Mammary epithelial cell (primary cell): ENCODE data around the gene PRMT7.

Experiments used
- CTCF ChIP-seq, 2 donors: IDR thresholded peaks in 1 of 2; conservative IDR thresholded peaks in 1 of 2; 2 replicates each; pipeline ENCODE4 v1.5.1; 2011 to 2012; ENCODE audit warnings: inconsistent platforms in 2 of 2, low read length in 2 of 2, mild to moderate bottlenecking in 2 of 2, control low read depth in 1 of 2, low read depth in 1 of 2; ENCODE audit not compliant: insufficient read depth in 1 of 2; ENCODE audit errors: extremely low read depth in 1 of 2
- EZH2 ChIP-seq: IDR thresholded peaks from 2 replicates; pipeline ENCODE4 v1.6.1; 2012; ENCODE audit warnings: low read length, inconsistent platforms, borderline replicate concordance

- TF ChIP-seq CTCF (conservative IDR thresholded peaks at IDR 0.05 in 1 of 2, IDR thresholded peaks at IDR 0.05 in 1 of 2; ENCODE audit: extremely low read depth in 1 of 2, insufficient read depth in 1 of 2, low read depth in 1 of 2, low read length in 2 of 2) (no peak), EZH2 (no peak)
Measured at GRCh38 chr16:68368301-68368888, 57.6 kb downstream of the PRMT7 start.
